22Rv1 (cell line): ENCODE data around the gene RBMS3.

Experiments used
- H3K27ac ChIP-seq: fragments of 450-650 bp; 2 replicates; pipeline ENCODE4 v1.5.1; 2017
- CTCF ChIP-seq: fragments of 450-650 bp; IDR thresholded peaks from 2 replicates; pipeline ENCODE4 v1.5.1; 2017; ENCODE audit warnings: mild to moderate bottlenecking
- ZFX ChIP-seq: fragments of 450-650 bp; IDR thresholded peaks from 2 replicates; pipeline ENCODE4 v1.6.1; 2017; ENCODE audit warnings: antibody characterized with exemption, borderline replicate concordance

RBMS3 gene

GRCh38 chr3:29406291-29406832 lies 125.5 kb downstream of the RBMS3 start:
- TF ChIP-seq ZFX (no peak), CTCF (no peak)

GRCh38 chr3:29408676-29409075 lies 127.8 kb downstream of the RBMS3 start:
- TF ChIP-seq ZFX (no peak), CTCF (no peak)
- no peak overlapping the region for H3K27ac ChIP-seq

More at GRCh38 chr3:29406291-29406832, 125.5 kb downstream of the RBMS3 start:
- no peak overlapping the region for H3K27ac ChIP-seq

- no peak for TF ChIP-seq CTCF
- no peak for TF ChIP-seq ZFX
Observed at GRCh38 chr3:29409409-29409808, 128.5 kb downstream of the RBMS3 start.

GRCh38 chr3:29410220-29410619 lies 129.3 kb downstream of the RBMS3 start:
- TF ChIP-seq CTCF (no peak), ZFX (no peak)
- no peak overlapping the region for H3K27ac ChIP-seq

More at GRCh38 chr3:29409409-29409808, 128.5 kb downstream of the RBMS3 start:
- H3K27ac ChIP-seq, result no peak overlapping the region

- TF ChIP-seq ZFX (no peak), CTCF (no peak)
- no peak overlapping the region for H3K27ac ChIP-seq
Observed at GRCh38 chr3:29410660-29411405, 130.0 kb downstream of the RBMS3 start.

- TF ChIP-seq CTCF (no peak), ZFX (no peak)
- H3K27ac ChIP-seq, result no peak overlapping the region
Observed at GRCh38 chr3:29412110-29412509, 131.2 kb downstream of the RBMS3 start.

GRCh38 chr3:29414468-29415224 lies 133.8 kb downstream of the RBMS3 start:
- H3K27ac ChIP-seq, result no peak overlapping the region
- TF ChIP-seq ZFX, result no peak
- TF ChIP-seq CTCF, result no peak
